ENCODE results near the gene SPECC1L.

The SPECC1L gene

GRCh38 chr22:24383061-24383460 is 112.4 kb downstream of the SPECC1L start:
- no peaks in the 10 kb centered on the region for H3K9me3 ChIP-seq
- in situ Hi-C loops (cut with MboI; ENCODE audit: low sequenced_read_pairs) = no loop called here
- H3K27me3 ChIP-seq (ENCODE audit: low read depth) = no peaks in the 10 kb centered on the region
- no peak overlapping the region for H3K4me3 ChIP-seq
- no peaks in the 10 kb centered on the region for H3K4me1 ChIP-seq
- H3K36me3 ChIP-seq (replicated peaks) = peaks cover 18% of the 10 kb centered on the region
- DNase-seq (ENCODE audit: low spot score in 2 of 2) = no peak

GRCh38 chr22:24384131-24384530 is 113.5 kb downstream of the SPECC1L start:
- no peaks in the 10 kb centered on the region for H3K9me3 ChIP-seq
- no peak overlapping the region for H3K4me3 ChIP-seq
- in situ Hi-C loops (cut with MboI; ENCODE audit: low sequenced_read_pairs) = no loop called here
- H3K4me1 ChIP-seq = no peaks in the 10 kb centered on the region
- H3K27me3 ChIP-seq (ENCODE audit: low read depth) = no peaks in the 10 kb centered on the region
- no peak for DNase-seq (ENCODE audit: low spot score in 2 of 2)
- H3K36me3 ChIP-seq (replicated peaks) = peaks cover 13% of the 10 kb centered on the region

- Histone ChIP-seq H3K4me1 (no peaks in the 10 kb centered on the region), H3K4me3 (no peak overlapping the region), H3K9me3 (no peaks in the 10 kb centered on the region), H3K36me3 (replicated peaks) (peaks cover 5% of the 10 kb centered on the region), H3K27me3 (ENCODE audit: low read depth) (no peaks in the 10 kb centered on the region)
- in situ Hi-C loops (cut with MboI; ENCODE audit: low sequenced_read_pairs) = no loop called here
- DNase-seq (ENCODE audit: low spot score in 2 of 2) = no peak
Observed at GRCh38 chr22:24386937-24387471, 116.4 kb downstream of the SPECC1L start.

- Histone ChIP-seq H3K9me3 (no peaks in the 10 kb centered on the region), H3K36me3 (replicated peaks) (peaks cover 5% of the 10 kb centered on the region), H3K27me3 (ENCODE audit: low read depth) (no peaks in the 10 kb centered on the region), H3K4me3 (no peak overlapping the region), H3K4me1 (no peaks in the 10 kb centered on the region)
- in situ Hi-C loops (cut with MboI; ENCODE audit: low sequenced_read_pairs) = no loop called here
- no peak for DNase-seq (ENCODE audit: low spot score in 2 of 2)
Observed at GRCh38 chr22:24389680-24390079, 119.0 kb downstream of the SPECC1L start.

- H3K4me1 ChIP-seq = no peaks in the 10 kb centered on the region
- no peaks in the 10 kb centered on the region for H3K27me3 ChIP-seq (ENCODE audit: low read depth)
- H3K4me3 ChIP-seq = no peak overlapping the region
- in situ Hi-C loops (cut with MboI; ENCODE audit: low sequenced_read_pairs) = no loop called here
- no peak for DNase-seq (ENCODE audit: low spot score in 2 of 2)
- H3K9me3 ChIP-seq = no peaks in the 10 kb centered on the region
- H3K36me3 ChIP-seq (replicated peaks) = peaks cover 6% of the 10 kb centered on the region
Observed at GRCh38 chr22:24390156-24390555, 119.5 kb downstream of the SPECC1L start.

GRCh38 chr22:24390576-24390975 is 119.9 kb downstream of the SPECC1L start:
- DNase-seq (ENCODE audit: low spot score in 2 of 2) = no peak
- no peaks in the 10 kb centered on the region for H3K4me1 ChIP-seq
- no peak overlapping the region for H3K4me3 ChIP-seq
- in situ Hi-C loops (cut with MboI; ENCODE audit: low sequenced_read_pairs) = no loop called here
- H3K9me3 ChIP-seq = no peaks in the 10 kb centered on the region
- peaks cover 7% of the 10 kb centered on the region for H3K36me3 ChIP-seq (replicated peaks)
- H3K27me3 ChIP-seq (ENCODE audit: low read depth) = no peaks in the 10 kb centered on the region

- in situ Hi-C loops (cut with MboI; ENCODE audit: low sequenced_read_pairs) = no loop called here
- no peaks in the 10 kb centered on the region for H3K27me3 ChIP-seq (ENCODE audit: low read depth)
- H3K9me3 ChIP-seq = no peaks in the 10 kb centered on the region
- no peak overlapping the region for H3K4me3 ChIP-seq
- H3K4me1 ChIP-seq = no peaks in the 10 kb centered on the region
- no peak for DNase-seq (ENCODE audit: low spot score in 2 of 2)
- H3K36me3 ChIP-seq (replicated peaks) = peaks cover 12% of the 10 kb centered on the region
Observed at GRCh38 chr22:24391836-24392217, 121.2 kb downstream of the SPECC1L start.

GRCh38 chr22:24392218-24392931 is 121.7 kb downstream of the SPECC1L start:
- no peak overlapping the region for H3K4me3 ChIP-seq
- H3K9me3 ChIP-seq = no peaks in the 10 kb centered on the region
- DNase-seq (ENCODE audit: low spot score in 2 of 2) = no peak
- in situ Hi-C loops (cut with MboI; ENCODE audit: low sequenced_read_pairs) = no loop called here
- H3K36me3 ChIP-seq (replicated peaks) = peaks cover 16% of the 10 kb centered on the region
- no peaks in the 10 kb centered on the region for H3K4me1 ChIP-seq
- H3K27me3 ChIP-seq (ENCODE audit: low read depth) = no peaks in the 10 kb centered on the region

- DNase-seq (ENCODE audit: low spot score in 2 of 2) = no peak
- Histone ChIP-seq H3K9me3 (no peaks in the 10 kb centered on the region), H3K36me3 (replicated peaks) (peaks cover 18% of the 10 kb centered on the region), H3K27me3 (ENCODE audit: low read depth) (no peaks in the 10 kb centered on the region), H3K4me3 (no peak overlapping the region), H3K4me1 (no peaks in the 10 kb centered on the region)
- in situ Hi-C loops (cut with MboI; ENCODE audit: low sequenced_read_pairs) = no loop called here
Observed at GRCh38 chr22:24393012-24393559, 122.5 kb downstream of the SPECC1L start.

GRCh38 chr22:24393848-24394247 is 123.2 kb downstream of the SPECC1L start:
- no peak for DNase-seq (ENCODE audit: low spot score in 2 of 2)
- H3K27me3 ChIP-seq (ENCODE audit: low read depth) = no peaks in the 10 kb centered on the region
- no peaks in the 10 kb centered on the region for H3K4me1 ChIP-seq
- H3K36me3 ChIP-seq (replicated peaks) = peaks cover 25% of the 10 kb centered on the region
- in situ Hi-C loops (cut with MboI; ENCODE audit: low sequenced_read_pairs) = no loop called here
- no peaks in the 10 kb centered on the region for H3K9me3 ChIP-seq
- H3K4me3 ChIP-seq = no peak overlapping the region

- no peak for DNase-seq (ENCODE audit: low spot score in 2 of 2)
- Histone ChIP-seq H3K4me1 (no peaks in the 10 kb centered on the region), H3K9me3 (no peaks in the 10 kb centered on the region), H3K27me3 (ENCODE audit: low read depth) (no peaks in the 10 kb centered on the region), H3K4me3 (no peak overlapping the region), H3K36me3 (replicated peaks) (peaks cover 25% of the 10 kb centered on the region)
- in situ Hi-C loops (cut with MboI; ENCODE audit: low sequenced_read_pairs) = no loop called here
Observed at GRCh38 chr22:24394254-24394653, 123.6 kb downstream of the SPECC1L start.

- H3K27me3 ChIP-seq (ENCODE audit: low read depth) = no peaks in the 10 kb centered on the region
- no peaks in the 10 kb centered on the region for H3K4me1 ChIP-seq
- in situ Hi-C loops (cut with MboI; ENCODE audit: low sequenced_read_pairs) = no loop called here
- H3K36me3 ChIP-seq (replicated peaks) = peaks cover 32% of the 10 kb centered on the region
- H3K9me3 ChIP-seq = no peaks in the 10 kb centered on the region
- H3K4me3 ChIP-seq = no peak overlapping the region
- no peak for DNase-seq (ENCODE audit: low spot score in 2 of 2)
Observed at GRCh38 chr22:24398409-24398808, 127.8 kb downstream of the SPECC1L start.

GRCh38 chr22:24400034-24400725 is 129.5 kb downstream of the SPECC1L start:
- no peaks in the 10 kb centered on the region for H3K9me3 ChIP-seq
- H3K36me3 ChIP-seq (replicated peaks) = peaks cover 45% of the 10 kb centered on the region
- no peaks in the 10 kb centered on the region for H3K27me3 ChIP-seq (ENCODE audit: low read depth)
- in situ Hi-C loops (cut with MboI; ENCODE audit: low sequenced_read_pairs) = no loop called here
- no peak overlapping the region for H3K4me3 ChIP-seq
- no peak for DNase-seq (ENCODE audit: low spot score in 2 of 2)
- no peaks in the 10 kb centered on the region for H3K4me1 ChIP-seq
